HFF-Myc (cell line): ENCODE results near the gene GLS.
A peak's percentile ranks its signal among the peaks of the same experiment; 100 is the strongest.

Experiments
- DNase-seq: peaks from one replicate; pipeline ENCODE4 v3.0.0-alpha.2; 2011; ENCODE audit warnings: low read depth; ENCODE audit errors: extremely low read depth
- H3K4me3 ChIP-seq: replicated peaks from 2 replicates; pipeline ENCODE4 v1.5.1; 2011; ENCODE audit warnings: low read depth, mild to moderate bottlenecking, control low read depth, low read length
- CTCF ChIP-seq: IDR thresholded peaks from 2 replicates; pipeline ENCODE4 v1.5.1; 2012; ENCODE audit warnings: mild to moderate bottlenecking, low read depth, low read length, control low read depth; ENCODE audit errors: missing control alignments

GLS gene

GRCh38 chr2:190876631-190877030 lies 4.0 kb upstream of the GLS start:
- TF ChIP-seq CTCF, result no peak
- H3K4me3 ChIP-seq, result no peak overlapping the region
- DNase-seq, result no peak

- no peak for DNase-seq
- no peak overlapping the region for H3K4me3 ChIP-seq
- no peak for TF ChIP-seq CTCF
These were observed 3.2 kb upstream of the GLS start for GRCh38 chr2:190877436-190877835.

- DNase-seq, result no peak
- TF ChIP-seq CTCF, result no peak
- peak overlapping the region; percentile 78 for H3K4me3 ChIP-seq
These were observed 895 bp upstream of the GLS start for GRCh38 chr2:190879474-190880377.

GRCh38 chr2:190881084-190881597 lies 520 bp downstream of the GLS start:
- no peak for DNase-seq
- TF ChIP-seq CTCF, result no peak

GRCh38 chr2:190881598-190882410 lies 1.2 kb downstream of the GLS start:
- DNase-seq, result peak; percentile 81
- H3K4me3 ChIP-seq, result peak overlapping the region; percentile 78
- TF ChIP-seq CTCF, result no peak

More at GRCh38 chr2:190881084-190881597, 520 bp downstream of the GLS start:
- H3K4me3 ChIP-seq, result peak overlapping the region; percentile 78

- no peak for DNase-seq
- peak overlapping the region; percentile 78 for H3K4me3 ChIP-seq
- no peak for TF ChIP-seq CTCF
These were observed 1.8 kb downstream of the GLS start for GRCh38 chr2:190882411-190882766.
